ENCODE measurements around the gene ARHGAP42.

The ARHGAP42 gene

GRCh38 chr11:100929377-100929776 lies 242.3 kb downstream of the ARHGAP42 start:
- no peak for DNase-seq (ENCODE audit: low read depth)
- TF ChIP-seq CTCF (IDR thresholded peaks at IDR 0.05; ENCODE audit: low read depth, low read length) (no peak), MYC (IDR thresholded peaks at IDR 0.05; ENCODE audit: low read depth, low read length) (no peak), POLR2A (IDR thresholded peaks at IDR 0.05; ENCODE audit: extremely low read depth, insufficient read length) (no peak)
- H3K4me3 ChIP-seq (ENCODE audit: low read depth, low read length), result no peak overlapping the region

- no peak overlapping the region for H3K4me3 ChIP-seq (ENCODE audit: low read depth, low read length)
- peak; percentile 45 for DNase-seq (ENCODE audit: low read depth)
- TF ChIP-seq POLR2A (IDR thresholded peaks at IDR 0.05; ENCODE audit: extremely low read depth, insufficient read length) (no peak), MYC (IDR thresholded peaks at IDR 0.05; ENCODE audit: low read depth, low read length) (no peak), CTCF (IDR thresholded peaks at IDR 0.05; ENCODE audit: low read depth, low read length) (peak; percentile 8), MAX (IDR thresholded peaks at IDR 0.05; ENCODE audit: low read depth, low read length) (no peak)
Observed at GRCh38 chr11:100930185-100930778, 243.2 kb downstream of the ARHGAP42 start.

GRCh38 chr11:100932474-100933100 lies 245.5 kb downstream of the ARHGAP42 start:
- no peak for TF ChIP-seq MYC (IDR thresholded peaks at IDR 0.05; ENCODE audit: low read depth, low read length)
- no peak for TF ChIP-seq CTCF (IDR thresholded peaks at IDR 0.05; ENCODE audit: low read depth, low read length)
- TF ChIP-seq POLR2A (IDR thresholded peaks at IDR 0.05; ENCODE audit: extremely low read depth, insufficient read length), result no peak
- no peak for TF ChIP-seq MAX (IDR thresholded peaks at IDR 0.05; ENCODE audit: low read depth, low read length)
- DNase-seq (ENCODE audit: low read depth), result peak; percentile 16
- H3K4me3 ChIP-seq (ENCODE audit: low read depth, low read length), result no peak overlapping the region

GRCh38 chr11:100936781-100937180 lies 249.7 kb downstream of the ARHGAP42 start:
- no peak overlapping the region for H3K4me3 ChIP-seq (ENCODE audit: low read depth, low read length)
- no peak for DNase-seq (ENCODE audit: low read depth)
- TF ChIP-seq MAX (IDR thresholded peaks at IDR 0.05; ENCODE audit: low read depth, low read length) (no peak), CTCF (IDR thresholded peaks at IDR 0.05; ENCODE audit: low read depth, low read length) (no peak)

- no peak for DNase-seq (ENCODE audit: low read depth)
- no peak for TF ChIP-seq CTCF (IDR thresholded peaks at IDR 0.05; ENCODE audit: low read depth, low read length)
- TF ChIP-seq POLR2A (IDR thresholded peaks at IDR 0.05; ENCODE audit: extremely low read depth, insufficient read length), result no peak
- no peak for TF ChIP-seq MYC (IDR thresholded peaks at IDR 0.05; ENCODE audit: low read depth, low read length)
- no peak for TF ChIP-seq MAX (IDR thresholded peaks at IDR 0.05; ENCODE audit: low read depth, low read length)
- H3K4me3 ChIP-seq (ENCODE audit: low read depth, low read length), result no peak overlapping the region
Observed at GRCh38 chr11:100939571-100939970, 252.5 kb downstream of the ARHGAP42 start.
